CD14-positive monocyte (primary cell): Measurements from ENCODE around the gene PGR. TPM values are rescaled to one million over a fixed set of nuclear protein-coding genes. Genes with fewer than 3 reads are reported as not detected.

ENCODE experiments used
- DNase-seq, 3 donors: peaks; one replicate each; pipeline ENCODE4 v3.0.0-alpha.2; 2011 to 2022
- H2AFZ ChIP-seq: 2 replicates; pipeline ENCODE4 v1.6.0; 2012; ENCODE audit warnings: mild to moderate bottlenecking, low read depth, low read length, inconsistent platforms; ENCODE audit not compliant: insufficient read depth, poor library complexity, severe bottlenecking
- H3K27ac ChIP-seq, 2 donors: 1 replicate in 1 of 2; 2 replicates in 1 of 2; pipeline ENCODE4 v1.5.1; 2012 to 2013; ENCODE audit warnings: low read length in 2 of 2, control low read depth in 1 of 2, inconsistent platforms in 1 of 2, low read depth in 1 of 2, mild to moderate bottlenecking in 1 of 2
- H3K27me3 ChIP-seq, 2 donors: one replicate each; pipeline versions ENCODE4 v1.6.0 to v1.6.1; 2011 to 2013; ENCODE audit warnings: low read length in 2 of 2; ENCODE audit not compliant: control insufficient read depth in 2 of 2, insufficient read depth in 2 of 2
- H3K36me3 ChIP-seq, 2 donors: replicated peaks in 1 of 2; 1 replicate in 1 of 2; 2 replicates in 1 of 2; pipeline versions ENCODE4 v1.5.1 to v1.6.1; 2012 to 2013; ENCODE audit warnings: low read length in 2 of 2, control low read depth in 1 of 2, inconsistent platforms in 1 of 2, mild to moderate bottlenecking in 1 of 2; ENCODE audit not compliant: insufficient read depth in 2 of 2, control insufficient read depth in 1 of 2
- H3K4me1 ChIP-seq, 2 donors: 1 replicate in 1 of 2; 2 replicates in 1 of 2; pipeline versions ENCODE4 v1.5.1 to v1.6.1; 2012 to 2013; ENCODE audit warnings: low read length in 2 of 2, control low read depth in 1 of 2, inconsistent platforms in 1 of 2, mild to moderate bottlenecking in 1 of 2, moderate library complexity in 1 of 2; ENCODE audit not compliant: insufficient read depth in 2 of 2, control insufficient read depth in 1 of 2
- H3K4me2 ChIP-seq: replicated peaks from 2 replicates; pipeline ENCODE3; 2012; ENCODE audit warnings: low read length, moderate library complexity, mild to moderate bottlenecking; ENCODE audit not compliant: poor library complexity, severe bottlenecking; ENCODE audit errors: extremely low read depth
- H3K4me3 ChIP-seq, 3 experiments: fragments of 200-600 bp in 1 of 3; sonication (generic) in 1 of 3; replicated peaks in 1 of 3; 1 replicate in 2 of 3; 2 replicates in 1 of 3; pipeline ENCODE4 v1.5.1; 2011 to 2013; ENCODE audit warnings: low read length in 3 of 3, mild to moderate bottlenecking in 3 of 3, control low read depth in 2 of 3, low read depth in 2 of 3, inconsistent platforms in 1 of 3, moderate library complexity in 1 of 3
- H3K79me2 ChIP-seq: 2 replicates; pipeline ENCODE4 v1.6.0; 2012; ENCODE audit warnings: mild to moderate bottlenecking, control low read depth, inconsistent platforms, low read length, moderate library complexity; ENCODE audit not compliant: insufficient read depth
- H3K9ac ChIP-seq: 2 replicates; pipeline ENCODE4 v1.6.0; 2017; ENCODE audit warnings: low read length, mild to moderate bottlenecking; ENCODE audit not compliant: insufficient read depth, poor library complexity, severe bottlenecking
- H3K9me3 ChIP-seq, 2 donors: replicated peaks in 1 of 2; 1 replicate in 1 of 2; 2 replicates in 1 of 2; pipeline versions ENCODE4 v1.5.1 to v1.6.1; 2012 to 2013; ENCODE audit warnings: low read length in 2 of 2, control low read depth in 1 of 2; ENCODE audit not compliant: control insufficient read depth in 1 of 2, insufficient read depth in 1 of 2
- H4K20me1 ChIP-seq: 2 replicates; pipeline ENCODE4 v1.6.0; 2012; ENCODE audit warnings: mild to moderate bottlenecking, low read length, control low read depth, moderate library complexity; ENCODE audit not compliant: insufficient read depth
- H3K27ac Mint-ChIP-seq, 7 donors: one replicate each; pipeline ENCODE4 v1.8.0; 2020; ENCODE audit warnings: mild to moderate bottlenecking in 7 of 7, mixed read lengths in 7 of 7, moderate library complexity in 6 of 7, inconsistent platforms in 2 of 7
- H3K27me3 Mint-ChIP-seq, 3 donors: one replicate each; pipeline ENCODE4 v1.8.0; 2021 to 2022; ENCODE audit warnings: low read depth in 3 of 3, mild to moderate bottlenecking in 3 of 3, mixed read lengths in 3 of 3, moderate library complexity in 3 of 3, inconsistent platforms in 1 of 3
- H3K36me3 Mint-ChIP-seq, 2 donors: one replicate each; pipeline ENCODE4 v1.8.0; 2020; ENCODE audit warnings: mixed read lengths in 2 of 2, inconsistent platforms in 1 of 2, mild to moderate bottlenecking in 1 of 2
- H3K4me1 Mint-ChIP-seq: one replicate; pipeline ENCODE4 v1.8.0; 2020; ENCODE audit warnings: mild to moderate bottlenecking, mixed read lengths
- H3K4me3 Mint-ChIP-seq, 2 donors: one replicate each; pipeline ENCODE4 v1.8.0; 2020; ENCODE audit warnings: mild to moderate bottlenecking in 2 of 2, mixed read lengths in 2 of 2, moderate library complexity in 1 of 2
- H3K9me3 Mint-ChIP-seq, 7 donors: one replicate each; pipeline ENCODE4 v1.8.0; 2020 to 2022; ENCODE audit warnings: mixed read lengths in 7 of 7, mild to moderate bottlenecking in 6 of 7, moderate library complexity in 6 of 7, inconsistent platforms in 2 of 7
- CTCF ChIP-seq: fragments of 200-600 bp; IDR thresholded peaks from one replicate; pipeline ENCODE4 v1.8.0; 2022; ENCODE audit warnings: antibody characterized with exemption, mild to moderate bottlenecking
- WGBS: methylation state at CpG from one replicate; pipeline ENCODE4 v1.1.5; 2013; ENCODE audit warnings: missing lambda C conversion rate; ENCODE audit not compliant: insufficient coverage; 5-methylcytosine and 5-hydroxymethylcytosine counted together
- intact Hi-C, 2 donors: fragments of 100-400 bp; cut with micrococcal nuclease; formaldehyde crosslinking; loops; one replicate each; pipeline versions ENCODE4 v1.15.0 to v1.15.1; 2023
- polyA plus RNA-seq, 3 donors: library from polyadenylated mRNA; depleted of rRNA in 1 of 3; unstranded in 2 of 3; stranded (reverse) in 1 of 3; fragments of 300-500 nt in 2 of 3; fragments of >200 nt in 1 of 3; fragmentation: Illumina TruSeq in 2 of 3; gene quantifications; 1 replicate in 2 of 3; 2 replicates in 1 of 3; pipeline ENCODE4 v1.2.3, GENCODE V29; 2012 to 2021

The PGR gene
- polyA plus RNA-seq, 3 donors: not detected

- Mint-ChIP-seq H3K27me3 (no peaks in the 10 kb centered on the region), H3K27ac (no peak overlapping the region), H3K4me1 (no peaks in the 10 kb centered on the region), H3K36me3 (no peaks in the 10 kb centered on the region), H3K9me3 (peaks cover 0 to 23% (median 13%) of the 10 kb centered on the region in 7 donors), H3K4me3 (no peak overlapping the region)
- no peak overlapping the region for H3K4me2 ChIP-seq
- H2AFZ ChIP-seq: no peak overlapping the region
- H3K36me3 ChIP-seq: no peaks in the 10 kb centered on the region
- H4K20me1 ChIP-seq: no peaks in the 10 kb centered on the region
- intact Hi-C loops: no loop called here
- H3K27ac ChIP-seq: no peak overlapping the region
- H3K9ac ChIP-seq: no peak overlapping the region
- no peaks in the 10 kb centered on the region for H3K4me1 ChIP-seq
- no peaks in the 10 kb centered on the region for H3K79me2 ChIP-seq
- no peak for DNase-seq
- H3K27me3 ChIP-seq: no peaks in the 10 kb centered on the region
- H3K9me3 ChIP-seq: peaks cover 17 to 27% of the 10 kb centered on the region in 2 donors
- no peak for TF ChIP-seq CTCF
- H3K4me3 ChIP-seq: no peak overlapping the region
These were observed 46.8 kb downstream of the PGR start for GRCh38 chr11:101082813-101083212.

- Mint-ChIP-seq H3K36me3 (no peaks in the 10 kb centered on the region), H3K27me3 (no peaks in the 10 kb centered on the region), H3K27ac (no peak overlapping the region), H3K4me1 (no peaks in the 10 kb centered on the region), H3K9me3 (peaks cover 0 to 4% (median 0%) of the 10 kb centered on the region in 7 donors), H3K4me3 (no peak overlapping the region)
- no peak overlapping the region for H2AFZ ChIP-seq
- no peak overlapping the region for H3K4me2 ChIP-seq
- no peak overlapping the region for H3K4me3 ChIP-seq
- no peaks in the 10 kb centered on the region for H3K79me2 ChIP-seq
- H3K27ac ChIP-seq: no peak overlapping the region
- no peaks in the 10 kb centered on the region for H3K36me3 ChIP-seq
- peaks cover 0 to 3% of the 10 kb centered on the region in 2 donors for H3K9me3 ChIP-seq
- intact Hi-C loops: no loop called here
- no peaks in the 10 kb centered on the region for H3K4me1 ChIP-seq
- TF ChIP-seq CTCF: no peak
- H3K27me3 ChIP-seq: no peaks in the 10 kb centered on the region
- H3K9ac ChIP-seq: no peak overlapping the region
- no peaks in the 10 kb centered on the region for H4K20me1 ChIP-seq
- WGBS: no CpG with 5 or more reads among the region's 3 CpGs
- no peak for DNase-seq
These were observed 65.9 kb downstream of the PGR start for GRCh38 chr11:101063706-101064105.
